DMS153 (cell line): ENCODE data around the gene VIT.

Experiments
- DNase-seq: peaks from one replicate; lab custom pipeline; 2025; lab: John Stamatoyannopoulos, UW

The VIT gene

GRCh38 chr2:36770542-36771287, 74.2 kb downstream of the VIT start:
- peak; percentile 10 for DNase-seq

- DNase-seq, result no peak
Observed at GRCh38 chr2:36771671-36772070, 75.2 kb downstream of the VIT start.

- no peak for DNase-seq
Observed at GRCh38 chr2:36773947-36774346, 77.4 kb downstream of the VIT start.

- DNase-seq, result no peak
Observed at GRCh38 chr2:36775261-36775660, 78.8 kb downstream of the VIT start.

GRCh38 chr2:36775806-36776205, 79.3 kb downstream of the VIT start:
- no peak for DNase-seq

GRCh38 chr2:36777272-36777671, 80.8 kb downstream of the VIT start:
- DNase-seq, result no peak

GRCh38 chr2:36777788-36778187, 81.3 kb downstream of the VIT start:
- no peak for DNase-seq

- no peak for DNase-seq
Observed at GRCh38 chr2:36779462-36779861, 83.0 kb downstream of the VIT start.

- peak; percentile 31 for DNase-seq
Observed at GRCh38 chr2:36780231-36780839, 83.8 kb downstream of the VIT start.

- DNase-seq, result no peak
Observed at GRCh38 chr2:36781907-36782720, 85.6 kb downstream of the VIT start.

GRCh38 chr2:36783246-36783645, 86.7 kb downstream of the VIT start:
- no peak for DNase-seq

GRCh38 chr2:36785179-36785795, 88.8 kb downstream of the VIT start:
- DNase-seq, result peak; percentile 23

GRCh38 chr2:36789181-36789804, 92.8 kb downstream of the VIT start:
- no peak for DNase-seq

GRCh38 chr2:36792951-36793350, 96.4 kb downstream of the VIT start:
- DNase-seq, result no peak

- no peak for DNase-seq
Observed at GRCh38 chr2:36797324-36798070, 101.0 kb downstream of the VIT start.

GRCh38 chr2:36798724-36799123, 102.2 kb downstream of the VIT start:
- no peak for DNase-seq

GRCh38 chr2:36800381-36800780, 103.9 kb downstream of the VIT start:
- no peak for DNase-seq

GRCh38 chr2:36801088-36801487, 104.6 kb downstream of the VIT start:
- DNase-seq, result no peak

GRCh38 chr2:36802952-36803351, 106.4 kb downstream of the VIT start:
- DNase-seq, result no peak

GRCh38 chr2:36805635-36806224, 109.2 kb downstream of the VIT start:
- DNase-seq, result no peak
